ENCODE results near the gene TTI1. TPM values are rescaled to one million over a fixed set of nuclear protein-coding genes. Genes with fewer than 3 reads are reported as not detected.
A peak's percentile ranks its signal among the peaks of the same experiment; 100 is the strongest.

TTI1 gene
- total and polyA plus RNA-seq, 9 of the 15 experiments (the other 6 are each of a cell fraction or from before 2014, with no cell fraction given): 9.8 to 55.1 (median 39.4) TPM

DNA sequence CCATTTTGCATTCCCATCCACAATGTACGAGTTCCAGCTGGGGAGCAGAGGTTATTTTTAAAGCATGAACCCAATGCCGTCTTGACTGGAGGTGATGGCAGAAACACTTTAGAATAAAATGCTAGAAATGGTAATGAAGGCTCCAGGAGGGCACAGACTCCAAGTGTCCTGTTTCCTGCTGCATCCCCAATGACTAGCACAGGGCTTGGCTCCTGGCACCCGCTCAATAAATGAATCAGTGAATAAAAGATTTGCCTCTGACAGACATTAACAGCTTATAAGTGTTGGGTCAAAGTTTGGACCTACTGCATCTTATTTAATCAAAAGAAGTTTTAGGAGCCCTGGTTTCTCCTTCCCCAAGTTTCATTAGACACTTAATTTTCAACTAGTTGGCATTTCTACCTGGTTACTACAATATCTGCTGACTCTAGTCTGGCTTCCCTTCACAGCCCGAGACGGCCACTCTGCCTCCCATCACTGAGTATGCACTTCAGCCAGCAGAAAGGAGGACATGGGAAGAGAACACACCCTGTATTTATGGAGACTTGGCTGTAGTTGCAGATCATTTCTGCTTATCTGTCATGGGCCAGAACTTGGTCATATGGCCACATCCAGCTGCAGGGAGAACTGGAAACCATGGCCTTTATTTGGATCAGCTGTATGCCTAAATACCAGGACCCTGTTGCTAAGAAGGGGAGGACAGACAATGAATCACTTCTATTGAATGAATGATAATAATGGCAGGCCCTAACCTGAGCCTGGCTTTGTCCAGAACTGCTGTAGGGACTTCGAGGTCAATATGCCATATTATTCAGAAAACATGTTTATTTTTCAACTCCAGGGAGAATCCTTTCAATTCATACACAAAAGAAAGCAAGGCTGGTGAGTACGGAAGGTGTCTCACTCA is 63.1 kb downstream of the TTI1 start (continued):
- TF ChIP-seq, protein P1, sequence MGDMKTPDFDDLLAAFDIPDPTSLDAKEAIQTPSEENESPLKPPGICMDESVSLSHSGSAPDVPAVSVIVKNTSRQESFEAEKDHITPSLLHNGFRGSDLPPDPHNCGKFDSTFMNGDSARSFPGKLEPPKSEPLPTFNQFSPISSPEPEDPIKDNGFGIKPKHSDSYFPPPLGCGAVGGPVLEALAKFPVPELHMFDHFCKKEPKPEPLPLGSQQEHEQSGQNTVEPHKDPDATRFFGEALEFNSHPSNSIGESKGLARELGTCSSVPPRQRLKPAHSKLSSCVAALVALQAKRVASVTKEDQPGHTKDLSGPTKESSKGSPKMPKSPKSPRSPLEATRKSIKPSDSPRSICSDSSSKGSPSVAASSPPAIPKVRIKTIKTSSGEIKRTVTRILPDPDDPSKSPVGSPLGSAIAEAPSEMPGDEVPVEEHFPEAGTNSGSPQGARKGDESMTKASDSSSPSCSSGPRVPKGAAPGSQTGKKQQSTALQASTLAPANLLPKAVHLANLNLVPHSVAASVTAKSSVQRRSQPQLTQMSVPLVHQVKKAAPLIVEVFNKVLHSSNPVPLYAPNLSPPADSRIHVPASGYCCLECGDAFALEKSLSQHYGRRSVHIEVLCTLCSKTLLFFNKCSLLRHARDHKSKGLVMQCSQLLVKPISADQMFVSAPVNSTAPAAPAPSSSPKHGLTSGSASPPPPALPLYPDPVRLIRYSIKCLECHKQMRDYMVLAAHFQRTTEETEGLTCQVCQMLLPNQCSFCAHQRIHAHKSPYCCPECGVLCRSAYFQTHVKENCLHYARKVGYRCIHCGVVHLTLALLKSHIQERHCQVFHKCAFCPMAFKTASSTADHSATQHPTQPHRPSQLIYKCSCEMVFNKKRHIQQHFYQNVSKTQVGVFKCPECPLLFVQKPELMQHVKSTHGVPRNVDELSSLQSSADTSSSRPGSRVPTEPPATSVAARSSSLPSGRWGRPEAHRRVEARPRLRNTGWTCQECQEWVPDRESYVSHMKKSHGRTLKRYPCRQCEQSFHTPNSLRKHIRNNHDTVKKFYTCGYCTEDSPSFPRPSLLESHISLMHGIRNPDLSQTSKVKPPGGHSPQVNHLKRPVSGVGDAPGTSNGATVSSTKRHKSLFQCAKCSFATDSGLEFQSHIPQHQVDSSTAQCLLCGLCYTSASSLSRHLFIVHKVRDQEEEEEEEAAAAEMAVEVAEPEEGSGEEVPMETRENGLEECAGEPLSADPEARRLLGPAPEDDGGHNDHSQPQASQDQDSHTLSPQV (IDR thresholded peaks at IDR 0.05): no peak
- TF ChIP-seq LARP7 (IDR thresholded peaks at IDR 0.05) (no peak), ZNF695 (CRISPR knock-in tag; IDR thresholded peaks at IDR 0.05) (no peak), NFXL1 (CRISPR knock-in tag; IDR thresholded peaks at IDR 0.05) (no peak), CBFA2T3 (IDR thresholded peaks at IDR 0.05) (peak; percentile 55), NCOR1 (IDR thresholded peaks at IDR 0.05) (peak; percentile 19; the same call in 1 of the 2 replicates), ZFX (CRISPR knock-in tag; IDR thresholded peaks at IDR 0.05) (no peak), MED1 (CRISPR knock-in tag; IDR thresholded peaks at IDR 0.05; ENCODE audit: borderline replicate concordance) (no peak), ZNF766 (CRISPR knock-in tag; conservative IDR thresholded peaks at IDR 0.05) (no peak), BDP1 (IDR thresholded peaks at IDR 0.05; ENCODE audit: insufficient read depth, insufficient read length) (no peak), ZBTB8A (IDR thresholded peaks at IDR 0.05; ENCODE audit: partially characterized antibody) (no peak)
